OCI-LY3 (cell line): Measurements from ENCODE around the gene RIPOR1.
"Not testable (repeated sequence)": the region's sequence is repeated elsewhere in the genome, so short reads cannot be mapped to it uniquely, and the experiment has no call there.

Source experiments
- H2AFZ ChIP-seq: fragments of 200-600, 300-600 bp; shearing (Covaris generic); 2 replicates; pipeline ENCODE4 v1.6.0; 2014; ENCODE audit warnings: antibody characterized with exemption, low read depth, low read length
- H3K27ac ChIP-seq: fragments of 200-600, 300-600 bp; sonication (generic); 2 replicates; pipeline ENCODE4 v1.5.1; 2014; ENCODE audit warnings: mild to moderate bottlenecking, low read length, moderate library complexity, mixed read lengths
- H3K27me3 ChIP-seq: fragments of 200-600, 300-600 bp; sonication (generic); 2 replicates; pipeline ENCODE4 v1.6.1; 2014; ENCODE audit warnings: low read depth, low read length, mixed read lengths
- H3K36me3 ChIP-seq: fragments of 200-600, 300-600 bp; sonication (generic); replicated peaks from 2 replicates; pipeline ENCODE3; 2014; ENCODE audit warnings: low read depth, low read length, mixed read lengths
- H3K4me1 ChIP-seq: fragments of 300-600, 200-600 bp; sonication (generic); 2 replicates; pipeline ENCODE4 v1.6.1; 2014; ENCODE audit warnings: low read length, mixed read lengths
- H3K4me2 ChIP-seq: fragments of 200-600, 300-600 bp; sonication (generic); 2 replicates; pipeline ENCODE4 v1.6.1; 2014; ENCODE audit warnings: low read length, mixed read lengths
- H3K4me3 ChIP-seq: fragments of 300-600, 200-600 bp; sonication (generic); 2 replicates; pipeline ENCODE4 v1.5.1; 2014; ENCODE audit warnings: antibody characterized with exemption, mild to moderate bottlenecking, low read length, moderate library complexity
- H3K79me2 ChIP-seq: fragments of 300-600, 200-600 bp; shearing (Covaris generic); 2 replicates; pipeline ENCODE4 v1.6.1; 2014; ENCODE audit warnings: mild to moderate bottlenecking, low read length, mixed read lengths
- H3K9ac ChIP-seq: fragments of 300-600, 200-600 bp; shearing (Covaris generic); 2 replicates; pipeline ENCODE4 v1.6.0; 2014; ENCODE audit warnings: mild to moderate bottlenecking, low read length, moderate library complexity
- H3K9me3 ChIP-seq: fragments of 200-600, 300-600 bp; shearing (Covaris generic); 2 replicates; pipeline ENCODE4 v1.6.1; 2014; ENCODE audit warnings: low read length, mixed read lengths; ENCODE audit not compliant: insufficient read depth
- H4K20me1 ChIP-seq: fragments of 200-600, 300-600 bp; sonication (generic); 2 replicates; pipeline ENCODE4 v1.6.1; 2016; ENCODE audit warnings: low read length, mixed read lengths; ENCODE audit not compliant: insufficient read depth
- CTCF ChIP-seq: fragments of 200-600, 300-600 bp; sonication (generic); IDR thresholded peaks from 2 replicates; pipeline ENCODE4 v1.5.1; 2014; ENCODE audit warnings: antibody characterized with exemption, low read length, low read depth
- EZH2phosphoT487 ChIP-seq: fragments of 200-600 bp; shearing (Covaris generic); IDR thresholded peaks from 2 replicates; pipeline ENCODE4 v1.6.1; 2018; ENCODE audit warnings: antibody characterized with exemption, mixed run types, low read depth

RIPOR1 gene

DNA sequence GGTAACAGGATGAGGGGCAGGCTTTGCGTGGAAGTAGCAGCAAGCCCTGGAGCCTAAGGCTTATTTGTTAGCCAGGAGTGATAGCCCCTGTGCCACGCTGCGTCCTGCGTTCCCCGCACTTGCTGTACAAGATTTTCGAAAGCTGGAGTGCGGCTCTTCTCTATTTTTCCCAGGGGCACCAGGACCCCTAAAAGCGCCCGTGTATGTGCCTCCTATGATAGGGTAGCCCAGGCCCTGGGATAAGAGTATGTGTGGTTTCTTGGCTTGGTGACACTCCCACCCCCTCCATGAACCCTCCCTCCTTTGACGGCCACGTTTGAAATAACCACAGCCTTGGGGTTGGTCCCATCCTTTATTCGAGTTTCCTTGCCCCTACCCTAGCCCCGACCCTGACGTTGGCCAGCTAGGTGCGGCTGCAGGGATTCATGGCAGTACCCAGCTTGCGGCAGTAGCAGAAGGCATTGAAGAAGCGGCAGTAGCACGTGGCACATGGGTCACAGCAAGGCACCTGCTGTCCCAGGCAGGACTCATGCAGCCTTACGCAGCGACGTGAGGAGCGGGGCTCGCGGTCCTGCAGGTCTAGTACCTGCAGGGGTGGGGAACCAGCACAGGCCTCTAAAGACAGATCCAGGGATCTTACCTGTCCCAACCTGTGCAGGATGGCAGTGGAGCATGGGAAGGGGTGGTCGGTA is 46.2 kb upstream of the RIPOR1 start:
- peak overlapping the region; percentile 82 for H3K4me3 ChIP-seq

DNA sequence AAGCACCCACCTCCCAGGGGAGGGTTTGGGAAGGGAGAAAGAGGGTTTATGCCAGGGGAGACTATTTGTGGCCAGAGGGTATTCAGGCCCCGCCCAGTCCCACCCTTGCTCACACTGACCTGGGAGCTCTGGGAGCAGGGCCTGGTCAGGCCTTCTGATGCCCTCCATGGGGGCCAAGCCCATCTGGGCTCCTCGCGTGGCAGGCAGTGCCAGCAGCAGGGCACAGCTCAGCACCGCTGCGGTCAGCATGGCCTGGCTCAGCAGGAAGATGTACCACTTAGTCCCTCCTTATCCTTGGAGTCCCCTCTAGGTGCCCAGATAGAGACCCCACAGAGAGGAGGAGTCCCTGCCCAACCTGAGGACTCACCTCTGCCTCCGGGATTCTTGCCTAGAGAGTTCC is 45.5 kb upstream of the RIPOR1 start, which contains the start of gene AGRP:
Gene AGRP, minus strand, starts transcription at position 398 of the 400 bp plus-strand sequence. Its CDS starts 149 bp downstream, at position 249.
- no peak within 1 kb of the TSS for H3K27ac ChIP-seq
- peaks cover 46% of the 10 kb centered on the region for H3K79me2 ChIP-seq
- H3K4me1 ChIP-seq = peaks cover 19% of the 10 kb centered on the region
- peak within 1 kb of the TSS; percentile 93 for H3K4me2 ChIP-seq
- H3K36me3 ChIP-seq = peaks cover 25% of the 10 kb centered on the region
- H3K4me3 ChIP-seq = peak within 1 kb of the TSS; percentile 82
- no peaks in the 10 kb centered on the region for H3K9me3 ChIP-seq
- TF ChIP-seq EZH2phosphoT487 = no peak
- no peak for TF ChIP-seq CTCF
- H3K27me3 ChIP-seq = no peaks in the 10 kb centered on the region
- H3K9ac ChIP-seq = peak within 1 kb of the TSS; percentile 92; the same call in 1 of the 2 replicates
- H4K20me1 ChIP-seq = no peaks in the 10 kb centered on the region
- no peak within 1 kb of the TSS for H2AFZ ChIP-seq

More for the DNA sequence above, 46.2 kb upstream of the RIPOR1 start:
- H3K4me2 ChIP-seq = peak overlapping the region; percentile 93
- H3K79me2 ChIP-seq = peaks cover 51% of the 10 kb centered on the region
- peak overlapping the region; percentile 80 for H3K27ac ChIP-seq
- TF ChIP-seq EZH2phosphoT487 (no peak), CTCF (no peak)
- no peaks in the 10 kb centered on the region for H4K20me1 ChIP-seq
- H3K9ac ChIP-seq = peak overlapping the region; percentile 92
- peaks cover 14% of the 10 kb centered on the region for H3K4me1 ChIP-seq
- no peaks in the 10 kb centered on the region for H3K27me3 ChIP-seq
- H2AFZ ChIP-seq = peak overlapping the region; percentile 22; the same call in 1 of the 2 replicates
- no peaks in the 10 kb centered on the region for H3K9me3 ChIP-seq
- H3K36me3 ChIP-seq = peaks cover 22% of the 10 kb centered on the region

- peaks cover 27% of the 10 kb centered on the region for H3K4me1 ChIP-seq
- no peak overlapping the region for H3K9ac ChIP-seq
- no peak overlapping the region for H2AFZ ChIP-seq
- H3K4me3 ChIP-seq = no peak overlapping the region
- peaks cover 42% of the 10 kb centered on the region for H3K79me2 ChIP-seq
- H3K36me3 ChIP-seq = peaks cover 25% of the 10 kb centered on the region
- no peaks in the 10 kb centered on the region for H3K9me3 ChIP-seq
- no peak overlapping the region for H3K27ac ChIP-seq
- no peaks in the 10 kb centered on the region for H4K20me1 ChIP-seq
- no peak overlapping the region for H3K4me2 ChIP-seq
- no peak for TF ChIP-seq CTCF
- no peak for TF ChIP-seq EZH2phosphoT487
- no peaks in the 10 kb centered on the region for H3K27me3 ChIP-seq
Measured at GRCh38 chr16:67483731-67484525, 44.7 kb upstream of the RIPOR1 start.

GRCh38 chr16:67486805-67487204 is 41.8 kb upstream of the RIPOR1 start:
- H3K4me1 ChIP-seq = peaks cover 31% of the 10 kb centered on the region
- H3K36me3 ChIP-seq = peaks cover 30% of the 10 kb centered on the region
- no peak overlapping the region for H3K4me3 ChIP-seq
- H3K79me2 ChIP-seq = peaks cover 18% of the 10 kb centered on the region
- TF ChIP-seq CTCF = no peak
- no peak overlapping the region for H2AFZ ChIP-seq
- no peaks in the 10 kb centered on the region for H3K27me3 ChIP-seq
- H4K20me1 ChIP-seq = no peaks in the 10 kb centered on the region
- no peak overlapping the region for H3K4me2 ChIP-seq
- 0 out of 2 replicates have a peak, but pooled peaks cover 4% of the 10 kb centered on the region for H3K9me3 ChIP-seq
- no peak overlapping the region for H3K27ac ChIP-seq
- no peak overlapping the region for H3K9ac ChIP-seq

- not testable (repeated sequence) for H4K20me1 ChIP-seq, H3K27me3 ChIP-seq, H3K4me2 ChIP-seq, H3K27ac ChIP-seq, H3K4me3 ChIP-seq, H3K9me3 ChIP-seq, H3K9ac ChIP-seq, H2AFZ ChIP-seq
- peaks cover 28% of the 10 kb centered on the region for H3K36me3 ChIP-seq
- H3K4me1 ChIP-seq = peaks cover 24% of the 10 kb centered on the region
- peaks cover 11% of the 10 kb centered on the region for H3K79me2 ChIP-seq
Measured at GRCh38 chr16:67487561-67487960, 41.1 kb upstream of the RIPOR1 start.
